EL (cell line): ENCODE results near the gene ZNF677.
"Not testable (repeated sequence)": the region's sequence is repeated elsewhere in the genome, so short reads cannot be mapped to it uniquely, and the experiment has no call there.

Experiments
- DNase-seq: peaks from one replicate; pipeline ENCODE4 v3.0.0-alpha.2; 2016

ZNF677 gene

DNA sequence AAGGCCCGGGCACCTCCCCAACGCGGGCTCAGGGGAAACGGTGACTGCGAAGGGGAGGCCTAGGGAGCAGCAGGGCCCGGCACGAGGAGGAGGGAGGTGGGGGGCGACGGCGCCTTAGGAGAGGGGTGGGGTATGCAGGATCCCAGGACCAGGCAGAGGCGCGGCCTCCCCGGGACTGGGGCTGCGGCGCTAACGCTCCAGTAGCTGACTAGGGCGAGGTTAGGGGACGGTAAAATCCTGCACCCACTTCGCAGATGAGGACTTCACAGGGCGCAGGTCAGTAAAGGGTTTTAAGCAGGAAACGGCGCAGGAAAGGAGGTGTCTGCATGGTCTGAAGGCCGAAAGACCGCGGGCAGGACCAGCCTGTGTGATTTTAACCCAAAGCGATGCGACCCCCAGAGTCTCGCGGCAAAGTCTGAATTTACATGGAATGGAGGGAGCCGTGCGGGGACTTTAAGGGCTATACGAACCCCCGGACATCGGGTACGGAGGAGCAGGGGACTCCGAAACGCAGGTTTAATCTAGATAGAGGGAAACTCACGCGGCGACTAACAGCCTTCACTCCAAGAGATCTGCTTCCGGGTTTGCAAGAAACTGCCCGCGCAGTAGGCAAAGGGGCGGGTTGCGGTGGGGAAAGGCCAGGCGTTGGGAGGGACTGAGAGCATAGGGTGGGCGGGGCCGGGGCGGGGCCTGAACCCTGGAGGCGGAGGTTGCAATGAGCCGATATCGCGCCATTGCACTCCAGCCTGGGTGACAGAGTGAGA is 61.7 kb downstream of the ZNF677 start, which contains the start of gene ZNF665:
TSS of gene ZNF665 (minus strand) at position 588 of the 764 bp plus-strand sequence. CDS start 10,460 bp downstream, outside the sequence.
- DNase-seq = peak; percentile 88

DNA sequence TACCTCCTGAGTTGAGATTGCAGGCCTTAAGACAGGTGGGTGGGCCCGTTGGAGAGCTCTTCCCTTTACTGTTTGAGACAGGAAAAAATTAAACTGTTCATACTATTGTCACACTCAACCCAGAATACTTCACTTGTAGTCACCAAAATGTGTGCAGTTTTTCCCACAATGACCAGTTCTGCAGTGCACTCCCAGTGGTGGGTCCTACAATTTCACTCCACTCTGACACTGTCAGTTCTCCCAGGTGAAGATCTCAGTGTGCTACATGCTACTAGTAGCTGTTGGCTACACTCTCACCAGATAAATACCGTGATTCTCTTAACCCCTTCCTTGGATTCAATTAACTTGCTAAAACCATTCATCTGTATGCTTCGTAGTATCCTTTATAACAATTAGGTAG is 64.4 kb downstream of the ZNF677 start:
- DNase-seq = no peak

DNA sequence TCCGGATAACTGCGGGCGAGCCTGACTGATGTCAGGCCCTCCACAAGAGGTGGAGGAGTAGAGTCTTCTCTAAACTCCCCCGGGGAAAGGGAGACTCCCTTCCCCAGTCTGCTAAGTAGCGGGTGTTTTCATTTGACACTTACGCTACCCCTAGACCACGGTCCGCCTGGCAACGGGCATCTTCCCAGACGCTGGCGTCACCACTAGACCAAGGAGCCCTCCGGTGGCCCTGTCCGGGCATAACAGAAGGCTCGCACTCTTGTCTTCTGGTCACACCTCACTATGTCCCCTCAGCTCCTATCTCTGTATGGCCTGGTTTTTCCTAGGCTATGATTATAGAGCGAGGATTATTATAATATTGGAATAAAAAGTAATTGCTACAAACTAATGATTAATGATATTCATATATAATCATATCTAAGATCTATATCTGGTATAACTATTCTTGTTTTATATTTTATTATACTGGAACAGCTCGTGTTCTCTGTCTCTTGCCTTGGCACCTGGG is 64.9 kb downstream of the ZNF677 start:
- DNase-seq = not testable (repeated sequence)
